Measurements from ENCODE around the gene HMOX1.
A peak's percentile ranks its signal among the peaks of the same experiment; 100 is the strongest.
"Not testable (repeated sequence)": the region's sequence is repeated elsewhere in the genome, so short reads cannot be mapped to it uniquely, and the experiment has no call there.

The HMOX1 gene

GRCh38 chr22:35349704-35350538 is 31.0 kb upstream of the HMOX1 start:
- DNase-seq (ENCODE audit: low spot score), result peak; percentile 53

GRCh38 chr22:35350539-35351503 is 30.1 kb upstream of the HMOX1 start:
- peak; percentile 90 for DNase-seq (ENCODE audit: low spot score)

DNA sequence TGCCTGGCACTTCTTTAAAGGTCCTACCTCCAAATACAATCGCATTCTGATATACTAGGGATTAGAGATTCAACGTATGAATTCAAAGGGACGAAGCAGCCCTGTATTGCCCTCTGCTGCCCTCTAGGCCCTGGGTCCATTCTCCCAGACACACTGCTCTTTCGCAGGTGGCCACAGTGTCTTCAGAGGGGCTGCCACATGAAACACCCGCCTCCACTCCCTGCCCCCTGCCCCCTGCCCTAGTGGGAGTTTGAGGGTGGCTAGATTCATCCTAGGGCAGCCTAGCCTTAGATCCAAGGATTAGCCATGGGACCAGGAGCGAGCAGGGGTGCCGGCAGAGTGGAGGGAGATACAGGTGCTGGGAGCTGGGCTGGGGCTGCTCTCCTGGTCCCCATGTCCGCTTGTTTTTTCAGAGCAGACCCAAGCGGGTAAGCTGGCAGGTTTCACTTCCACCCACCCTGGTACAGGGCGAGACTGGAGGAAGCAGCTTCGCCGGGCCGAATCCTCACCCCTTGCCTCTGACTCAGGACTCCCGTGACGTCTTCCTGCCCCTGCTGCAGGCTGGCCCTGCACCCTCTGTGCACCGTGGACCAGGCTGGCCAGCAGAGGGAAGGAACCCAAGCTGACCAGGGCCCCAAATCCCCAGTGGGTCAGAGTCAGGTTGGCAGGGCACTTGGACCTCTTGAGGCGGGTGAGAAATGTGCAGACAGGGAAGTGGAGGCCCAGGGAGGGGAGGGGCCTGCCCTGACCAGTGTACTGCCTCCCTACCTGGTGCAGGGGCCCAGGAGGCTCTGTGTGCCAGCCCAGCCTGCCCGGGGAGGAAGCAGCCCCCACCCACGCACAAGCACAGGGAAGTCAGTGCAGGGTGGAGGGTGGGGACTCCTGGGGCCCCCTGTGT is 28.4 kb upstream of the HMOX1 start:
- DNase-seq (ENCODE audit: low spot score), result peak; percentile 65

DNA sequence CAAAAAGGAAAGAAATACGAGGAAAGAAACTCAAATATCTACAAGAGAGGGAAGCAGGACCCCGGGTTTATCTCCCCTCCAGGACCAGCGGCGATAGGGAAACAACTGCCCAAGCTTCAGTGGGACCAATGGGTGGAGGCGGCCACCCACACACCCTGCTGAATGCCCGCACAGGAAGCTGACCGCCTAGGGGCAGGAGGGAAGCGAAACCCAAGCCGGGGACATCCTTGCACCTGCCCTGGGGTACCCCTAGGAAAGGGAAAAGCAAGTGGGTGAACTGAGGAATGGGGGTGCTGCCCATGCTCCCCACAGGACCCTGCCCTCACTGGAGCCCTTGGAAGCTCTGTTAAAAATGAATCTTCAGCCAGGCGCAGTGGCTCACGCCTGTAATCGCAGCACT is 27.6 kb upstream of the HMOX1 start:
- DNase-seq (ENCODE audit: low spot score), result no peak

DNA sequence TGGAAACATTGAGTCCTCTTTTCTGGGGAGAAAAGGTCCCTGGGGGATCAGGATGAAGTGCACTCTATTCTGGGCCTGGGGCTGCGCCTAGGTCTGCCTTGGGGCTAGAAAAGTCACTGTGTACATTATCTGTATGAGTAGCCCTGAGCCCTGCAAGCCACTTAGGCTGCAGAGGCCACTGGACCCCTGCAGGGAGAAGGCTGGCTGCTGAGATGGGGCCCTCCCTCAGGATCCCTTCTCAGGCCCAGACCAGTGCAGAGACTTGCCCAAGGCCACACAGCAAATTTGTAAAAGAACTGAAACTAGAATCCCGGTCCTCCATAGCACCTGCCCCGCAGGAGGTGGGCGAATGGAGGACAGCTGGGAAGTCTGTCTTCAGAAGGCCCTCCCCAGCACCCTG is 26.8 kb upstream of the HMOX1 start:
- DNase-seq (ENCODE audit: low spot score), result no peak

GRCh38 chr22:35357883-35358621 is 22.8 kb upstream of the HMOX1 start:
- DNase-seq (ENCODE audit: low spot score), result no peak

GRCh38 chr22:35359380-35360065 is 21.4 kb upstream of the HMOX1 start:
- DNase-seq (ENCODE audit: low spot score), result no peak

GRCh38 chr22:35361001-35361558 is 19.8 kb upstream of the HMOX1 start:
- no peak for DNase-seq (ENCODE audit: low spot score)

- no peak for DNase-seq (ENCODE audit: low spot score)
These were observed 17.3 kb upstream of the HMOX1 start for GRCh38 chr22:35363566-35364086.

GRCh38 chr22:35364230-35364629 is 16.7 kb upstream of the HMOX1 start:
- not testable (repeated sequence) for DNase-seq (ENCODE audit: low spot score)

DNA sequence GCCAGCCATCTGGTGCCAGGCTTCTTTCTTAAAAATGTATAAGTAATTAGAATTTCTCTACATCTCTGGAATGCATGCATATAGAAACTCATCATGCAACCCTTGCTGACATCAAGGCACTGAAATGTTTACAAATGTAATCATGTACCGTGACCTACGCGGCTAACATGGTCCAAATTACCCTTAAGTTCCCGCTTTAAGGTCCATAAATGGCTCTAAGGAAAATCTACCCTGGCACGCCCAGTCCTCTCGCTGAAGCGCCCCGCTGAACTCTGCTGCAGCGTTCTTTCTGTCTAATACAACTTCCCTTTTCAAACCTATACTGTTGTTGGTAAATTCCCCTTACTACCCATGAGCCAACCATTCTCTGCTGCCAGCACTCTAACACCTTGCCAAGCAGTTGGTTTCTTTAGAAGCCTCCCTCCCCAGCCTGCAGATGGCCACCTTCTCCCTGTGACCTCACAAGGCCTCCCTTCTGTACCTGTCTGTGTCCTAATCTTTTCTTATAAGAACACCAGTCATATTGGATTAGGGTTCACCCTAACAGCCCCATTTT is 13.5 kb upstream of the HMOX1 start:
- DNase-seq (ENCODE audit: low spot score), result no peak

DNA sequence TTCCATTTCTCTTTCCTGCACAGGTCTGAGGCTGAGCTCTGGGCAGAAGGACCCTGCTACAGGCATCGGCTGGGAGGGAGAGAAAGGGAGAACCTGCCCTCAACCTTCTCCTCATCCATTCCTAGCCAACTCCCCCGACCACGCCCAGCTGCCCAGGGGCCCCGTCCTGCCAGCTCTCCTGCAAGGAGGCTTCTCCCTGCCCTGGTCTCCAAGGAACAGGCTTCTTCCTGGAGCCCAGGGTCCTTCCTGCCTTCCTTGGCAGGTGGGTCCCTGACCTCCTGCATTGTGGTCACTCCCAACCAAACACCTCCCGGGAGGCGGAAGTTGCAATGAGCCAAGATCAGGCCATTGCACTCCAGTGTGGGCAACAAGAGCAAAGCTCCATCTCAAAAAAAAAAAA is 12.5 kb upstream of the HMOX1 start:
- DNase-seq (ENCODE audit: low spot score), result no peak

DNA sequence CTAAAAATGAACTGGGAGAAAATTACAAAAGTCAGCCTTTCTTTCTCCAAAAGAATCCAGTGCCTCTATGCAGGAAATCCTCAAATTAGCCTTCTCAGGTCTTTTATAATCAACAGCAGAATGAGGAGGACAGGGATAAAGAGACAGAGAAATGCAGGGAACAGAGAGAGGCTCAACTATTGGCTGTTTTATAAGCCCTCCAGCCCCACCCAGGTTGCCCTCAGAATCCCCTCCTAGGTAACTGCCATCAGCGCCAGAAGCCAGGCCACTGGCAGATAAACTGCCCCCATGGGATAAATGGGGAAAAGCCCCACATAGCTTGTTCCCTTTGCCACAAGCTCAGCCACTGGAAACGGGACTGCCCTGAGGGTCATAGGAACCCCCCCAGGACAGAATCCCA is 10.9 kb upstream of the HMOX1 start:
- DNase-seq (ENCODE audit: low spot score), result no peak

GRCh38 chr22:35373781-35374180 is 7.1 kb upstream of the HMOX1 start:
- DNase-seq (ENCODE audit: low spot score), result no peak

DNA sequence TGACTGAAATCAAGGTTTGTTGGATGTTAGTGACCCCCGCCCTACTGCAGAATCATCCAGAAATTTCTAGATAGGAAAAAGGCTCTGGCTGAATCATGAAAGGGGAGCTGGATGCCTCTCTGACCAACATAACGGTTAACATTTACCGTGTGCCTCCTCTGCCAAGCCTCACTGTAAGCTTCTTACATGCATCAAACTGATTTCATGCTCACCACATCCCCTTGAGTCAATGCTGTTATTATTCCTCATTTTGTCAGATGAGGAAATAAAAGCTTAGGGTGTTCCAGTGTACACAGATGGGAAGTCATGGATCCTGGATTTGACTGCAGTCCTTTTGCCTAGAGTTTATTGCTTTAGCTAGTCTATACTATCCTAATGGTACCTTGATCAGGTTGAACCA is 5.9 kb upstream of the HMOX1 start:
- DNase-seq (ENCODE audit: low spot score), result no peak

GRCh38 chr22:35375526-35375925 is 5.4 kb upstream of the HMOX1 start:
- DNase-seq (ENCODE audit: low spot score), result no peak

DNA sequence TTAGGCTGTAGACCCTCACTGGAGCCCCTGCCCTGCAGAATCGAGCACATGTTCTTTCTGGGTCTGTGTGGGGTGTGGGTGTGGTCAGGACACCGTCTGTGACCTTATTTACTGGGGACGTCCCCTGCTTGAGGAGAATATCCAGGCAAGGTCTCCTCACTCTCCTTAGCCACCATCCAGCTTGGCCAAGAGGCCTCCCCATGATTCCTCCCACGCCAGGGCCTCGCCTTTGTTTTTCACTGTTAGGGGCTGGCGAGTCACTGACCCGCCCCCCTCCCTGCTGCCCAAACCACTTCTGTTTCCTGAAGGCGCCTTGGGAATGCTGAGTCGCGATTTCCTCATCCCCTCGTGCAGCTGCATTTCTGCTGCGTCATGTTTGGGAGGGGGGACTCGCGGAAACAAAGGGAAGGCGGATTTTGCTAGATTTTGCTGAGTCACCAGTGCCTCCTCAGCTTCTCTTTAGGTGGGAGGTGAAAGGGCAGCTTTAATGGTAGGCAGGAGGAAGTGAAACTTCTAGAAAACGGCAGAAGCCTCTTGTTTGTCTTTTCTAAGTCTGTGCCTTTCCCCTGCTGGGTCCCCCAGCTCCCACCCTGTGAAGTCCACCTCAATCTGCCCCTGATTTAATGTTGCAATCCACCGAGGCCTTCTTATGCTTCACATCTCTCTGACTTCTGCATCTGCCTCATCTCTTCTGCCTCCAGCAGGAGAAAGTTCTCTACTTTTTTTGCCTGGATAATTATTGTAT is 4.0 kb upstream of the HMOX1 start:
- peak; percentile 96 for DNase-seq (ENCODE audit: low spot score)

GRCh38 chr22:35377735-35378134 is 3.2 kb upstream of the HMOX1 start:
- no peak for DNase-seq (ENCODE audit: low spot score)

DNA sequence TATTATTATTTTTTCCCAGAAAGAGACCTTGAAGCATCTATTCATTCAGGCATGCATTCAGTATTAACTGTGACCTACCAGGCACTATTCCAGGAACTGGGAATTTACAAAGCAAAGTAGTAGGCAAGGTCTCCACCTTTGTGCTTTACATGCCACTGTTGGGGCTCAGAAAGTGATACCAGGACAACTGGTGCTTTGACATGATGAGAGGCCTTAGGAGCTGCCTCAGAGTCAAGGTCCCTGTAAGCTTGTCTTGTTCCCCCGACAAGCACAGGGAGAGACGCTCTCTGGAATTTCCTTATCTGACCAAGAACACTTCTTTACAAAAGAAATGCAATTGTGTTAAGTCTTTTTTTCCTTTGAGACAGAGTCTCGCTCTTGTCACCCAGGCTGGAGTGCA is 2.3 kb upstream of the HMOX1 start:
- no peak for DNase-seq (ENCODE audit: low spot score)

Data from SK-N-DZ (cell line).